GM11168 (cell line): Measurements from ENCODE around the gene TBC1D9.
"Not testable (repeated sequence)": the region's sequence is repeated elsewhere in the genome, so short reads cannot be mapped to it uniquely, and the experiment has no call there.

Experiments used
- in situ Hi-C: fragments of 300-500 bp; cut with MboI; formaldehyde crosslinking; loops from one replicate; pipeline ENCODE4 v1.12.0; 2022; ENCODE audit warnings: low sequenced_read_pairs; ENCODE audit not compliant: unreplicated experiment

TBC1D9 gene

GRCh38 chr4:140756319-140757231 is at the start of gene TBC1D9:
Gene TBC1D9, minus strand, starts transcription at chr4:140756385. Its CDS starts 340 bp downstream, at chr4:140756045.
- in situ Hi-C loops: no loop called here

GRCh38 chr4:140805293-140805692 is 49.1 kb upstream of the TBC1D9 start:
- in situ Hi-C loops: no loop called here

GRCh38 chr4:140802591-140802990 is 46.4 kb upstream of the TBC1D9 start:
- in situ Hi-C loops: no loop called here

GRCh38 chr4:140800666-140801065 is 44.5 kb upstream of the TBC1D9 start:
- in situ Hi-C loops: no loop called here

GRCh38 chr4:140799686-140800225 is 43.6 kb upstream of the TBC1D9 start:
- in situ Hi-C loops: no loop called here

GRCh38 chr4:140793291-140793690 is 37.1 kb upstream of the TBC1D9 start:
- in situ Hi-C loops: no loop called here

- in situ Hi-C loops: no loop called here
Measured at GRCh38 chr4:140790765-140791164, 34.6 kb upstream of the TBC1D9 start.

GRCh38 chr4:140790171-140790570 is 34.0 kb upstream of the TBC1D9 start:
- in situ Hi-C loops: no loop called here

- in situ Hi-C loops: no loop called here
Measured at GRCh38 chr4:140789759-140790158, 33.6 kb upstream of the TBC1D9 start.

- in situ Hi-C loops: not testable (repeated sequence)
Measured at GRCh38 chr4:140782787-140783186, 26.6 kb upstream of the TBC1D9 start.

- in situ Hi-C loops: no loop called here
Measured at GRCh38 chr4:140781596-140781995, 25.4 kb upstream of the TBC1D9 start.

- in situ Hi-C loops: no loop called here
Measured at GRCh38 chr4:140777894-140778293, 21.7 kb upstream of the TBC1D9 start.

- in situ Hi-C loops: no loop called here
Measured at GRCh38 chr4:140777386-140777785, 21.2 kb upstream of the TBC1D9 start.

GRCh38 chr4:140776556-140776955 is 20.4 kb upstream of the TBC1D9 start:
- in situ Hi-C loops: no loop called here

- in situ Hi-C loops: no loop called here
Measured at GRCh38 chr4:140774956-140775355, 18.8 kb upstream of the TBC1D9 start.

- in situ Hi-C loops: no loop called here
Measured at GRCh38 chr4:140774510-140774909, 18.3 kb upstream of the TBC1D9 start.

GRCh38 chr4:140769209-140769608 is 13.0 kb upstream of the TBC1D9 start:
- in situ Hi-C loops: no loop called here

GRCh38 chr4:140764785-140765392 is 8.7 kb upstream of the TBC1D9 start:
- in situ Hi-C loops: no loop called here

GRCh38 chr4:140762202-140762601 is 6.0 kb upstream of the TBC1D9 start:
- in situ Hi-C loops: no loop called here

GRCh38 chr4:140757232-140757630 is 1.0 kb upstream of the TBC1D9 start:
- in situ Hi-C loops: no loop called here

- in situ Hi-C loops: no loop called here
Measured at GRCh38 chr4:140755774-140756318, 339 bp downstream of the TBC1D9 start.
